H1 (cell line): ENCODE measurements around the gene METTL1. TPM values are rescaled to one million over a fixed set of nuclear protein-coding genes. Genes with fewer than 3 reads are reported as not detected.

ENCODE experiments used
- ASH2L ChIP-seq: fragments of 200-600, 300-600 bp; sonication (generic); IDR thresholded peaks from one replicate; pipeline ENCODE4 v1.7.1; 2017; ENCODE audit warnings: low read length
- CBX8 ChIP-seq: fragments of 300-800, 300-1000 bp; sonication (generic); IDR thresholded peaks from 2 replicates; pipeline ENCODE4 v1.7.1; 2016; ENCODE audit warnings: low read depth, low read length, borderline replicate concordance
- SUZ12 ChIP-seq: fragments of 200-600 bp; sonication (generic); IDR thresholded peaks from 2 replicates; pipeline ENCODE4 v1.6.1; 2012; ENCODE audit warnings: mild to moderate bottlenecking, inconsistent platforms, low read length, moderate library complexity, mixed read lengths
- polyA plus RNA-seq, 7 experiments: library from polyadenylated mRNA; depleted of rRNA in 3 of 7; stranded (reverse) in 5 of 7; unstranded in 2 of 7; fragments of >200 nt in 5 of 7; fragments of 200-250 nt in 2 of 7; gene quantifications; 1 replicate in 5 of 7; 2 replicates in 1 of 7; 4 replicates in 1 of 7; pipeline versions ENCODE4 v1.2.1 to v1.2.3, GENCODE V29; 2011 to 2013; ENCODE audit warnings: missing spikeins in 2 of 7, mixed read lengths in 2 of 7
- total RNA-seq: library from RNA; stranded (reverse); fragmentation: NEBNext Ultra II Directional; extraction: Animal tissue kit (Norgen Biotek cat#: 25700); gene quantifications from 2 replicates; pipeline ENCODE4 v1.2.1, GENCODE V29; 2021

Gene METTL1
- total and polyA plus RNA-seq, 2 of the 8 experiments (the other 6 are each of a cell fraction or from before 2014, with no cell fraction given) = 40.5 to 46.0 TPM

DNA sequence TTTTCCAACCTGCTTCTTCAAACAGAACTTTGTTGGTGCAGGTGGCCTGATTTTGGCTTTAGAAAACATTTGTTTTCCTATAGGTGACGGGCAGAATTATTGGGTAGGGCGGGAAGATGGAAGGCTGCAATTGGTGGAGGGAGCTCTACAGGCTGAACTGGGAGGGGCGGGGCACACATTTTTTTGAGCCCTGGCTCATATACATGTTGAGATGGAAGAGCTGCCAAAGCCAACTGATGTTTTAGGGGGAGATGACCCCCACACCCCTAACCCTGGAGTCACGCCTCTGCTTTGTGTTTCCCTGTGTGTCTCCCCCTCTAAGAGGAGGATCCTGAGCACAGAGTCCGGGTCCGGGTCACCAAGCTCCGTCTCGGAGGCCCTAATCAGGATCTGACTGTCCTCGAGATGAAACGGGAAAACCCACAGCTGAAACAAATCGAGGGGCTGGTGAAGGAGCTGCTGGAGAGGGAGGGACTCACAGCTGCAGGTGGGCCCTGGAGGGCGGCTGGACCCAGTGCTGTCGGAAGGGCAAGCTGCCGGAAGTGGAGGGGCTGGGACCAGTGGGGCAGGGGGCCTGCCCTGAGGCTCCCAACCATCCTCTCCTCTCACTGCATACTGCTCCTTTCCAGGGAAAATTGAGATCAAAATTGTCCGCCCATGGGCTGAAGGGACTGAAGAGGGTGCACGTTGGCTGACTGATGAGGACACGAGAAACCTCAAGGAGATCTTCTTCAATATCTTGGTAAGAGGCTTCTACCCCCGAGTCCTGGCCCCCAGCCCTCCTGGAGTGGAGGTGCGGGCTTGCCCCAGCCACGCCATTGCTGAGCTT lies 51.9 kb downstream of the METTL1 start (continued):
- TF ChIP-seq SUZ12 (no peak), CBX8 (no peak), ASH2L (no peak)
